MCF 10A (cell line): ENCODE measurements around the gene PRKD1. TPM values are rescaled to one million over a fixed set of nuclear protein-coding genes. Genes with fewer than 3 reads are reported as not detected.

ENCODE experiments used
- BruUV-seq: library from RNA; stranded (reverse); fragments of 400-500 nt; replicated peaks from 2 replicates; lab custom pipeline; 2021; lab: Mats Ljungman, UMichigan
- CTCF ChIA-PET: fragments of 300-600 bp; sonication (Branson Sonifier 250); formaldehyde crosslinking; extraction: SDS; loops from one replicate; lab custom pipeline; 2021; ENCODE audit warnings: antibody characterized with exemption, inconsistent platforms; lab: Yijun Ruan, JAX
- POLR2A ChIA-PET: fragments of 300-600, 350-650 bp; sonication (Branson Sonifier 250); formaldehyde crosslinking; extraction: SDS; loops from one replicate; lab custom pipeline; 2020; ENCODE audit warnings: antibody characterized with exemption, inconsistent platforms; lab: Yijun Ruan, JAX
- DNase-seq: peaks from one replicate; pipeline ENCODE4 v3.0.0-alpha.2; 2018; ENCODE audit not compliant: unreplicated experiment
- H3K27ac Mint-ChIP-seq: one replicate; pipeline ENCODE4 v1.8.0; 2022; ENCODE audit warnings: mild to moderate bottlenecking, low read depth, mixed read lengths; ENCODE audit not compliant: unreplicated experiment
- H3K27me3 Mint-ChIP-seq: one replicate; pipeline ENCODE4 v1.8.0; 2022; ENCODE audit warnings: mixed read lengths; ENCODE audit not compliant: insufficient read depth, unreplicated experiment
- H3K36me3 Mint-ChIP-seq: one replicate; pipeline ENCODE4 v1.8.0; 2022; ENCODE audit warnings: mild to moderate bottlenecking, moderate library complexity, mixed read lengths; ENCODE audit not compliant: insufficient read depth, unreplicated experiment
- H3K4me1 Mint-ChIP-seq: one replicate; pipeline ENCODE4 v1.8.0; 2022; ENCODE audit warnings: mixed read lengths; ENCODE audit not compliant: insufficient read depth, unreplicated experiment
- H3K4me3 Mint-ChIP-seq: one replicate; pipeline ENCODE4 v1.8.0; 2022; ENCODE audit warnings: mild to moderate bottlenecking, moderate library complexity, mixed read lengths; ENCODE audit not compliant: unreplicated experiment
- H3K9me3 Mint-ChIP-seq: one replicate; pipeline ENCODE4 v1.8.0; 2022; ENCODE audit warnings: mixed read lengths; ENCODE audit not compliant: unreplicated experiment
- intact Hi-C: fragments of 100-400 bp; cut with micrococcal nuclease; formaldehyde crosslinking; loops from 2 replicates; pipeline ENCODE4 v1.14.1; 2022
- total RNA-seq: library from RNA; stranded (reverse); gene quantifications from 2 replicates; pipeline ENCODE4 v1.2.3, GENCODE V29; 2022
- TF ChIP-seq, protein P1 (sequence below): fragments of 200-600 bp; IDR thresholded peaks from one replicate; pipeline ENCODE4 v1.8.0; 2022; ENCODE audit warnings: antibody characterized with exemption, mild to moderate bottlenecking; ENCODE audit not compliant: unreplicated experiment

The PRKD1 gene
- total RNA-seq, 1 experiment from 2014 or later = 8.8 TPM

DNA sequence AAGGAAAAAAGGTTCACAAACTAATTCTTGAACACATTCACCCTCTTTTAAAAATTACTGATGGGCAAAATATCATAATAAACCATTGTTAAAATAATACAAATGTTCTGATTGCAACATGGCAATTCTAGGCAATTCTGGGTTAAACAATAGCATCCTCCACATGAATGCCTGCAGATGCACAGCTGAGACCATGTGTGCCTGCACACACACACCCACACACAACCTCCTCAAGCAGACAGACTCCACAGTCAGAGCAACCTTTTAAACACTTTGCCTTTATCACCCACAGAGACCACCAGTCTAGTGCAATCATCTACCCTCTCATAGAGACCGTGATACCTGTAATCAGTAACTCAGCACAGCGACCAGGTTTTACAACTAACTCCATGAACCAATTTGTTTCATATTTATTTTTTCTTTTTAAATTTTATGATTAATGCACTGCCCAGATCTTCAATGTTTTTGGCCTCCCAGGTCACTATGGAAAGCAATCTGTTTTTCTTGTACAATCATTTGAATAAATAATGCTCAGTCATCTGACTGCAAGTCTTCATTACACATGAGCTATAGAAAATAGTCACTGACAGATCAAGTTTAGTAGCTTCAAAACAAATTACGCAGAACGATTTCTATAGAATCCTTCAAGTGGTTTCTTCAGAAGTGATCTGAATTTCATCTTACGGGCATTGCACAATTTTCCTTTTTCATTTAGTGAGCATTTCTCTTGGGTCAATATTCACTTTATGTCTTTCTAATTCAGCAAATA, 105.8 kb downstream of the PRKD1 start:
- Mint-ChIP-seq H3K27me3 (no peaks in the 10 kb centered on the region), H3K9me3 (no peaks in the 10 kb centered on the region), H3K27ac (no peak overlapping the region), H3K4me1 (peaks cover 12% of the 10 kb centered on the region), H3K36me3 (no peaks in the 10 kb centered on the region), H3K4me3 (no peak overlapping the region)
- no TSS peak for BruUV-seq
- TF ChIP-seq, protein P1, sequence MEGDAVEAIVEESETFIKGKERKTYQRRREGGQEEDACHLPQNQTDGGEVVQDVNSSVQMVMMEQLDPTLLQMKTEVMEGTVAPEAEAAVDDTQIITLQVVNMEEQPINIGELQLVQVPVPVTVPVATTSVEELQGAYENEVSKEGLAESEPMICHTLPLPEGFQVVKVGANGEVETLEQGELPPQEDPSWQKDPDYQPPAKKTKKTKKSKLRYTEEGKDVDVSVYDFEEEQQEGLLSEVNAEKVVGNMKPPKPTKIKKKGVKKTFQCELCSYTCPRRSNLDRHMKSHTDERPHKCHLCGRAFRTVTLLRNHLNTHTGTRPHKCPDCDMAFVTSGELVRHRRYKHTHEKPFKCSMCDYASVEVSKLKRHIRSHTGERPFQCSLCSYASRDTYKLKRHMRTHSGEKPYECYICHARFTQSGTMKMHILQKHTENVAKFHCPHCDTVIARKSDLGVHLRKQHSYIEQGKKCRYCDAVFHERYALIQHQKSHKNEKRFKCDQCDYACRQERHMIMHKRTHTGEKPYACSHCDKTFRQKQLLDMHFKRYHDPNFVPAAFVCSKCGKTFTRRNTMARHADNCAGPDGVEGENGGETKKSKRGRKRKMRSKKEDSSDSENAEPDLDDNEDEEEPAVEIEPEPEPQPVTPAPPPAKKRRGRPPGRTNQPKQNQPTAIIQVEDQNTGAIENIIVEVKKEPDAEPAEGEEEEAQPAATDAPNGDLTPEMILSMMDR = no peak
- DNase-seq = no peak
- ChIA-PET CTCF (interaction anchor here (0.7 to 1.1 kb wide), 2 partner anchors 39 to 271 kb away, joined by 3 read pairs; no protein-coding TSS in a partner anchor), POLR2A (interaction anchor here (0.6 to 1.7 kb wide), 3 partner anchors 9 to 26 kb away, joined by 3 to 4 read pairs (median 3); no protein-coding TSS in a partner anchor)
- intact Hi-C loops = no loop called here

DNA sequence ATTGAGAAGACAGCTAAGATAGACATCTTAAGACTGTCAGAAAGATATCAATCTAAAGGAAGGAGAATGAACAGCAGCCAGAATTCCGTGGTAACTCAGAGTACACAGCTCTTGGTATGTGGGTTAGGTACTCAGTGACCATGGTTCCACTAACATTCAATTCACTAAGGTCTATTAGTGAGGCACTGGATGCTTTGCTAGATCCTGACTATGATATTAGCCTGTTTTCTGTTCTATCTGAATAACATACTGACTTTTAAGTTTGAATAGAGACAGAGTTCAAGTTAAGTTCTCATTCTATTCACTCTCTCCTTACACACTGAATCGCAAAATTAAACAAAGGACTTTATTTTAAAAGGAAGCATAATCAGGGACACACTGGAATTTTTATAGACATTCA, 106.4 kb downstream of the PRKD1 start:
- H3K4me3 Mint-ChIP-seq = no peak overlapping the region
- no peak for DNase-seq
- CTCF ChIA-PET = no interaction called here
- no peaks in the 10 kb centered on the region for H3K27me3 Mint-ChIP-seq
- BruUV-seq = no TSS peak
- TF ChIP-seq, protein P1 = no peak
- POLR2A ChIA-PET = no interaction called here
- intact Hi-C loops = no loop called here
- H3K9me3 Mint-ChIP-seq = no peaks in the 10 kb centered on the region
- H3K4me1 Mint-ChIP-seq = peaks cover 12% of the 10 kb centered on the region
- H3K36me3 Mint-ChIP-seq = no peaks in the 10 kb centered on the region
- H3K27ac Mint-ChIP-seq = no peak overlapping the region

DNA sequence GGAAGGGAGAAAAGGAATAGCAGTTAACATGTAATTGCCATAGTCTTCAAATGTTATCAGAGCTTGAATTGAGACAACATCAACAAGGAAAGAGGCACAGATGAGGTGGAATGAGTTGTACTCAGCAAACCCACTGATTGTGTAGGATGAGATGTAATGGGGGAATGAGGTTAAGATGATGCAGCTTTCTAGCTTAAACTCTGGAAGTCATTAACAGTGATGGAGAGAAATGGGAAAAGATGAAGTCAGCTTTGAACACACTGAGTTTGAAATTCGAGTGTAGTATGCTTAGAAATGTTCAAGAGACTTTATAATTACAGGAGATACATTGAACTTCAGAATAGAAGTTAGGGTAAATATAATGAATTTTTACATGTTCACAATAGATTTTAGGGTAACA, 106.9 kb downstream of the PRKD1 start:
- Mint-ChIP-seq H3K27ac (no peak overlapping the region), H3K27me3 (no peaks in the 10 kb centered on the region), H3K4me3 (no peak overlapping the region), H3K36me3 (no peaks in the 10 kb centered on the region), H3K4me1 (peaks cover 12% of the 10 kb centered on the region), H3K9me3 (no peaks in the 10 kb centered on the region)
- intact Hi-C loops = no loop called here
- CTCF ChIA-PET = no interaction called here
- POLR2A ChIA-PET = no interaction called here
- no TSS peak for BruUV-seq
- DNase-seq = no peak
- TF ChIP-seq, protein P1 = no peak

DNA sequence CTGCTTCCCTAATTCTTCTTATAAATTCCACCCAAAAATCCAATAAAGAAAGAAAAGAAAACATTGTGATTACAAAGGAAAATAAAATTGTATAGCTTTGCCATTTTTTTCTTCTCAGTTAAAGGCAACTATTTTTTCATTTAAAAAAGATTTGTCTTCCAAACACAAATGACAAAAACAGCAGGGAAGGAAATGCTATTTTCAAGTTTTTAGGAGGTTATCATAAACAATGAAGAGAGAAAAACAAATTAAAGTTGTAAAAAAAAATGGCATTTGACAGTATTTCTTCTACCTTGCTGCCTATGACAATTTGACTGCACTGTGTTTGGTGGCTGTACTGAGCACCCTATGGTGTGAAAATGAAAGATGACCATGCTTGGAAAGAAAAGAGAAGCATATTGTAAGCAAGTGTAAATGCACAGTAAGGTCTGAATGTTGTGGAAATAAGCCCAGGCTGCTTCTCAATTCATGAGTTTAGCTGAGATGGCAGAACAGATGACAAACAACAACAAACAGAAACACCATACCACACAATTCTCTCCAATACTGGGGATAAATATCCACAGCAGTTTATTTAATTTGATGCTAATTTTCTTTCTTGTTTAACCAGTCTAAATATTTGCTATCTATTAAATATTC, 109.8 kb downstream of the PRKD1 start:
- H3K4me3 Mint-ChIP-seq = no peak overlapping the region
- CTCF ChIA-PET = no interaction called here
- intact Hi-C loops = no loop called here
- no peaks in the 10 kb centered on the region for H3K9me3 Mint-ChIP-seq
- H3K36me3 Mint-ChIP-seq = no peaks in the 10 kb centered on the region
- H3K27me3 Mint-ChIP-seq = no peaks in the 10 kb centered on the region
- TF ChIP-seq, protein P1 = no peak
- no peak for DNase-seq
- peaks cover 21% of the 10 kb centered on the region for H3K4me1 Mint-ChIP-seq
- no TSS peak for BruUV-seq
- no peak overlapping the region for H3K27ac Mint-ChIP-seq
- POLR2A ChIA-PET = interaction anchor here (0.7 kb wide), 1 partner anchor 188 kb away, joined by 3 read pairs; no protein-coding TSS in a partner anchor
